C4-2B (cell line): ENCODE results near the gene B4GAT1.

Source experiments
- ZFX ChIP-seq: fragments of 450-650 bp; IDR thresholded peaks from 2 replicates; pipeline ENCODE4 v1.6.1; 2017
- TF ChIP-seq, protein P1 (sequence below): fragments of 450-650 bp; conservative IDR thresholded peaks from 2 replicates; pipeline ENCODE4 v1.5.1; 2017; ENCODE audit warnings: mild to moderate bottlenecking

DNA sequence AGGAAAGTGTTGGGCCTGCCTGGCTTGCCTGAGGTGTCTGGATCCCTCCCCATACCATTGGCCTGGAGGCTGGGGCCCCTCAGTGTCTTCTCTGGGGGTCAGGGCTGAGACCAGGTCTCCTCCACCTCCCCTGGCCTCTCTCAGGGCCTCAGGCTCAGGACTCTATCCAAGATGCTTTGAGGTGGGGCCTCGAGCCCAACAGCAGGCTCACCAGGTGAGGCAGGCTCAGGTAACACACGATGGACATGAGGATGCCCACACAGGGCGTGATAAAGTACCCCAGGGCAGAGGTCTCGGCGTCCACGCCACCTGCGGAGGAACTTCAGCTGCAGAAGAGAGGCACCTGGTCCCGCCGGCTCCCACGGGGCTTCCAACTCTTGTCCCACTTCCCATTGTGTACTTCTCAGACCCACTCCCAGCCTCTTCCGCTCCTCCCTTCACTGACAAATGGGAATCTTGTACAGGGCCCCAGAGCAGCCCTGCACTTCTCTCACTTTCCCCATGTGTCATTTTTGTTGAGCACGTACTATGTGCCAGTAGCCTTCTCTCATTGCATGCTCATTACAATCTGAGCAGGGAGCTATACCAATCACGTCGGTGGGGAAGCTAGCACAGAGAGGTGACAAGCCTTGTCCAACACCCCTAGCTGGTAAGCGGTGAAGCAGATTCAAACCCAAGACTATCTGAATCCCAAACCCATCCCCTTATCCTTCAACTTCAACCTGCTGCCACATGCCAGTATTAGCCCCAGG, 20.3 kb upstream of the B4GAT1 start:
- TF ChIP-seq, protein P1, sequence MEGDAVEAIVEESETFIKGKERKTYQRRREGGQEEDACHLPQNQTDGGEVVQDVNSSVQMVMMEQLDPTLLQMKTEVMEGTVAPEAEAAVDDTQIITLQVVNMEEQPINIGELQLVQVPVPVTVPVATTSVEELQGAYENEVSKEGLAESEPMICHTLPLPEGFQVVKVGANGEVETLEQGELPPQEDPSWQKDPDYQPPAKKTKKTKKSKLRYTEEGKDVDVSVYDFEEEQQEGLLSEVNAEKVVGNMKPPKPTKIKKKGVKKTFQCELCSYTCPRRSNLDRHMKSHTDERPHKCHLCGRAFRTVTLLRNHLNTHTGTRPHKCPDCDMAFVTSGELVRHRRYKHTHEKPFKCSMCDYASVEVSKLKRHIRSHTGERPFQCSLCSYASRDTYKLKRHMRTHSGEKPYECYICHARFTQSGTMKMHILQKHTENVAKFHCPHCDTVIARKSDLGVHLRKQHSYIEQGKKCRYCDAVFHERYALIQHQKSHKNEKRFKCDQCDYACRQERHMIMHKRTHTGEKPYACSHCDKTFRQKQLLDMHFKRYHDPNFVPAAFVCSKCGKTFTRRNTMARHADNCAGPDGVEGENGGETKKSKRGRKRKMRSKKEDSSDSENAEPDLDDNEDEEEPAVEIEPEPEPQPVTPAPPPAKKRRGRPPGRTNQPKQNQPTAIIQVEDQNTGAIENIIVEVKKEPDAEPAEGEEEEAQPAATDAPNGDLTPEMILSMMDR = no peak
- no peak for TF ChIP-seq ZFX
